Activated effector memory CD4-positive, alpha-beta T cell treated with Interleukin-2 at 50 U/mL for 16 hours (primary cell): ENCODE data around the gene NOX4.
"Not testable (repeated sequence)": the region's sequence is repeated elsewhere in the genome, so short reads cannot be mapped to it uniquely, and the experiment has no call there.

Experiments used
- DNase-seq: peaks from one replicate; pipeline ENCODE4 v3.0.0-alpha.2; 2020

Gene NOX4

GRCh38 chr11:89378986-89379385 lies 112.2 kb downstream of the NOX4 start:
- DNase-seq, result not testable (repeated sequence)

- not testable (repeated sequence) for DNase-seq
These were observed 121.8 kb downstream of the NOX4 start for GRCh38 chr11:89369356-89369755.

DNA sequence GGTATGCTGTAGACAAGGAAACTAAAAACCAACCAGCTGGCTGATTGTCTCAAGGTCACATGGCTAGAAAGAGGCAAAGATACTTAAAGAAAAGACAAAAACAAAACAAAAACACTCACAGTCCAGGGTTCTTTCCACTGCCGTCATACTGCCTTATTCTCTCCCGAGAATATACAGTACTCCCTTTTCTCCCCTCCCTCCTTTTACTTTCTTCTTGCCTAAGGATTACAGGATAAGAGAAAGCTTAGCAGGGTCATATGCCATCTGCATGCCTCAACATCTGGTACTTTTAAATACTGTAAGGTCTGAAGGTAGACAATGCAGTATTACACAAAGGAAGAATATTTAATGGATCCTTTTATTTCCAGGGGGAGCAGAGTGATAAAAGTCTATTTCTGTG lies 126.3 kb downstream of the NOX4 start:
- not testable (repeated sequence) for DNase-seq

GRCh38 chr11:89361734-89362133 lies 129.4 kb downstream of the NOX4 start:
- DNase-seq, result no peak

GRCh38 chr11:89359208-89359607 lies 132.0 kb downstream of the NOX4 start:
- DNase-seq, result not testable (repeated sequence)

DNA sequence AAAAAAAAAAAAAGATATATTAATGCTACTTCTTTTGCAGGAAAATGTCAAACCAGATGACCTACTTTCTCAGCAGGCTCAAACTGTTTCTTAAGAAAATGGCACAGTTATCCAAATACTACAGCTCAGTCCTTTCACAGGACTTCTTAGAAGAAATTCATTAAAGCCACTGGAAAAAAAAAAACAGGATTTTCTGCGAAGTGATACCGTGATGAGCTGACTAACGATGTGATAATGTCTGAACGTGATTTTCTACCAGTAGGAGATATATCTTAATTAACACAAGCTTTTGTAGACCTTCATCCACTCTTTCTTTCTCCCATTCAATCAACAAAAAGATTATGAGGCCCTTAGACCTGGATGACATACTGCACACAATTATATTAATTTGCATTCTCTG lies 132.4 kb downstream of the NOX4 start:
- no peak for DNase-seq

GRCh38 chr11:89355646-89356045 lies 135.5 kb downstream of the NOX4 start:
- no peak for DNase-seq

DNA sequence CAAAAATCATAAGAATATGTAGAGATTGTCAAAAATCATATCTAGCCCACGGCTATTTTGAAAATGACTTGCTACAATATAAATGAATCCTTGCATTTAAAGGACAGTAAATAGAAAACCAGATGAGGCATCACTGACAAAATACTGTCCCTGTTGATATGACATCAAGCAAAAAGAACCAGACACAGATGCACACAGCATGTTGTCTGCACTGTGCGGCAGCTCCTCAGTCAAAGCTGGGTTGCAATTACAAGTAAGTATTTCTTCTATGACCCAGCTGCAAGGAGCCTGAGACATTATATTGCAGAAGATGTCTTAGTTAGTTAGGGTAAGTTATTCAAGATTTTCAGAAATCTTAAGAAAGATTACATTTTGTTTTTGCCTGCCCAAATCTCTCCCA lies 136.7 kb downstream of the NOX4 start:
- not testable (repeated sequence) for DNase-seq

- DNase-seq, result no peak
These were observed 144.1 kb downstream of the NOX4 start for GRCh38 chr11:89347071-89347470.

DNA sequence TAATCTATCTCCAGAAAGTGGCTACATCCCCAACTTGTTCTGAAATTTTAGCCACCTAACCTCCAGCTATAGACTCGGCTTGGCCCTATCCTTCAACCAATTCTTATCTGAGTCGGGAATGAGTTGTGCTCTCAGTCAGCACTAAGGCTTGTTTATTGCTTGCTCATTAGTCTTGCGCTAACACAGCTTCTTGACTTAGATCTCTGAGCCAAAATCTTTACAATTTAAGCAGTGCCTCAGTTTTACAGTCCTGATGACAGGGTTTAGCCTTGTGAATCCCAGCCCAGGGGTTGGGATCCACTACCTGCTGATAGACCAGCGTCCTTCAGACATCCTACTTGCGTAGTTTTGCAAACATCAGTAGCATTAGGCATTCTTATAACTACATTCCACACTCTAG lies 144.6 kb downstream of the NOX4 start:
- no peak for DNase-seq

- DNase-seq, result not testable (repeated sequence)
These were observed 148.1 kb downstream of the NOX4 start for GRCh38 chr11:89342880-89343572.

- not testable (repeated sequence) for DNase-seq
These were observed 150.7 kb downstream of the NOX4 start for GRCh38 chr11:89340450-89340849.

DNA sequence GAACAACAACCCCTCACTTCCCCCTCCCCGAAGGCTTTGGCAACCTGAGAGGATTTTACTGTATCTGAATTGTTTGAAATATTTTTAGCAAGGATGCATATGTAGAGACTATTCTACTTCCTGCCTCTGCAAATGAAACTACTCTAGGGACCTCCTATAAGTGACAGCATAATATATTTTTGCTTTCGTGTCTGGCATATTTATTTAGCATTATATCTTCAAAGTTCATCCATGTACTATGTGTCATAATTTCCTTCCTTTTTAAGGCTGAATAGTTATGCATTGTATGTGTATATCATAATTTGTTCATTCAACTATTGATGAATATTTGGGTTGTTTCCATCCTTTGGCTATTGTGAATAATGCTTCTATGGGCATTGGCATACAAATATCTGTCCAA lies 153.1 kb downstream of the NOX4 start:
- DNase-seq, result not testable (repeated sequence)

DNA sequence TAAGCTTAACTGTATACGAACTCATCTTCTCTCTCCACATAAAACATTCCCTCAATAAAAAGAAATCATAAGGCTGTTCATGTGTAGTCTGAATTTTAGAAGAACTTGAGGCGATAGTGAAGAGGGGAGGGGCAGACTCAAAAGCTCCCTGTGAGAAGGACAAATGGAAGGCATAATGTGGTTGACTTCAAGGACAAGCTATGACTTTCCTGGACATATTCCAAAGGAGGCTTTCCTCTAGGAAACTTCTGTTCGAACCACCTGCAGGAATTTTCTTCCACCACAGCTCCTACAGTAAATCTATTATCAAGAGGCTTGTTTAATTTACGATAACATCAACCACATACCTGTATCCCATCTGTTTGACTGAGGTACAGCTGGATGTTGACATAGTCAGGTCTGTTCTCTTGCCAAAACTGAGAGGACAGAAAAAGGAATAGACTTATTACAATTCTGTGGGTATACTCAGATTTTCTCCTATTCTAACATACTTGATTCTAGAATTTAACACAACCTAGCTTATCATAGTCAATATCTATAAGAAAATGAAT lies 154.0 kb downstream of the NOX4 start:
- not testable (repeated sequence) for DNase-seq

GRCh38 chr11:89333704-89334103 lies 157.5 kb downstream of the NOX4 start:
- DNase-seq, result not testable (repeated sequence)

DNA sequence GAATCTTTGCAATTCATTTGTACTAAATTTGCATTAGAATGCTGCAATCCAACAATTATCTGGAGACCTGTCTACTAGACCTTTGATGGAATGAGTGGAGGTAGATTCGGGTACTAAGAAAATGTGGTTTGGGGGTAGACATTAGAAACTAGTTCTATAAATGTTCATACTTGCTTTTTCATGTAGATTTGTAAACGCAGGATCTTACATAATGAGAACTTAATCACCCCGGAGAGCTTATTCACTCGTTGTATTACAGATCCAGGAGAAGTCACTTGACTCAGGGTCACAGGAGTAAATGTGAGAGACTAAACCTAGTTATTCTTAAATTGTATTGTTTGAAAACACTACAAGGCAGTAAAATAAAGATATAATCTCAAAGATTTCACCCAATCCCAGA lies 159.2 kb downstream of the NOX4 start:
- not testable (repeated sequence) for DNase-seq

DNA sequence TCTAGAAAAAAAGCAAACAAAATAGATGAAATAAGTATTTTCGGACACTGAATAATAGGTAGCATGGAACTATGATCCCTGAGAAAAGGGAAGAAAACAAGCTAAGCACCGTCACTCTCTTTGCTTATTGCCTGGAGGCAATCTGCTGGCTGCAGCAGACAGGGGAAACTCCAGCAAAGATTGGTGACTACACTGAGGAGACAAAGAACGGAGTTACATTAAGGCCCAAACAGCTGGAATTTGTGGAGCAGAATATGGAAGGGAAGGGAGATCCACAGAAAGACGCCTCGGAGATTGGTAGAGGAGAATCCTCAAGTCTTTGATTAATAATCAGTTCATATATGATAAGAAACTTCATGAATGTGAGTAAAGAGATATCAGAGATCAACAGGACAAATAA lies 163.3 kb downstream of the NOX4 start:
- DNase-seq, result no peak

GRCh38 chr11:89321401-89321800 lies 169.8 kb downstream of the NOX4 start:
- no peak for DNase-seq

- DNase-seq, result not testable (repeated sequence)
These were observed 180.6 kb downstream of the NOX4 start for GRCh38 chr11:89310607-89311006.

DNA sequence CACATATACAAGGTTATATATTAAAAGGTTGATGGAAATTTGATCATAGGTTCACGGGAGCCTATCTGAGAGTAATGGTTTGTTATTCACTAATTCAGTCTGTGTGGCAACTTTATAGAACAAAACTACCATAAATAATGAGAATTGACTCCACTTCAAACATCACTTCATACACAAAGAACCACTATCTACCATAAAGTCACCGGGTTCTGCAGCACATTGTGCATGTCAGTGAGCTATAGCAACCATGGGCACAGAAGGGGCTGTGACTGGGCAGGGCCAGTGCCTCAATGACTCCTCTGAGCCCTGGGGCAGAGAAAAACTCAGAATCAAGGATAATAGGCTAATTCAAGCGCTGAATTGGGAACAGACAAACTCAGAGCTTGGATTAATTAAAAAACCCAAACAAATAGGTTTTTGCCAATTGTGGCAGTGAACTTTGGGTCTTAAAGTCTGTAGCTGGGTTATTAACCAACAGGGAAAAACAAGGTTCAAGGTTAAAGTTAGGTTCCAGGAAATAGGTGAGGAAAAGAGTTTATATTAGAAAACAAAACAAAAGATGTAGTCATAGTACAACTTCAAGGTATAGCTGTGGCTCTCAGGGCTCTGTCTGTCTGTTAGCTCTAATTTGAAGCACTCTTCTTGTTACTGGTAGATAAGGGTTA lies 181.7 kb downstream of the NOX4 start:
- not testable (repeated sequence) for DNase-seq

GRCh38 chr11:89308272-89308671 lies 182.9 kb downstream of the NOX4 start:
- not testable (repeated sequence) for DNase-seq

GRCh38 chr11:89303029-89303428 lies 188.1 kb downstream of the NOX4 start:
- DNase-seq, result not testable (repeated sequence)

- not testable (repeated sequence) for DNase-seq
These were observed 196.2 kb downstream of the NOX4 start for GRCh38 chr11:89295023-89295422.
